Measurements from ENCODE around the gene ATG16L2.

GRCh38 chr11:72838691-72839305 is 24.6 kb downstream of the ATG16L2 start:
- TF ChIP-seq EZH2 (IDR thresholded peaks at IDR 0.05; ENCODE audit: borderline replicate concordance, low read depth, low read length, severe bottlenecking) (no peak), CTCF (IDR thresholded peaks at IDR 0.05; ENCODE audit: extremely low read depth in 1 of 2, insufficient read depth in 1 of 2, low read depth in 1 of 2, low read length in 2 of 2) (no peak), JUN (IDR thresholded peaks at IDR 0.05; ENCODE audit: borderline replicate concordance, insufficient read depth, insufficient read length, low read depth) (no peak), POLR2A (IDR thresholded peaks at IDR 0.05; ENCODE audit: low read depth, low read length) (no peak), MYC (IDR thresholded peaks at IDR 0.05; ENCODE audit: low read depth, low read length) (no peak), POLR2AphosphoS5 (IDR thresholded peaks at IDR 0.05; ENCODE audit: insufficient read depth, low read depth, low read length) (no peak), GATA2 (IDR thresholded peaks at IDR 0.05; ENCODE audit: insufficient read depth, insufficient read length, low read depth, low read length) (no peak), FOS (IDR thresholded peaks at IDR 0.05; ENCODE audit: borderline replicate concordance, insufficient read depth, low read length) (no peak)

All from endothelial cell of umbilical vein (primary cell).